ENCODE results near the gene B3GALT6.

GRCh38 chr1:1223321-1223720 lies 8.7 kb upstream of the B3GALT6 start:
- TF ChIP-seq EGR1 (IDR thresholded peaks at IDR 0.05): no peak
- TF ChIP-seq REST (IDR thresholded peaks at IDR 0.05; ENCODE audit: low read depth): no peak
- no peak for TF ChIP-seq USF1 (IDR thresholded peaks at IDR 0.05)
- TF ChIP-seq ZBTB7A (IDR thresholded peaks at IDR 0.05; ENCODE audit: low read depth): no peak
- TF ChIP-seq CREB1 (IDR thresholded peaks at IDR 0.05; ENCODE audit: low read depth): no peak
- TF ChIP-seq MAX (IDR thresholded peaks at IDR 0.05): no peak
- TF ChIP-seq RAD21 (IDR thresholded peaks at IDR 0.05; ENCODE audit: low read depth): no peak
- no peak for TF ChIP-seq YY1 (IDR thresholded peaks at IDR 0.05; ENCODE audit: low read depth)
- no peak for TF ChIP-seq FOXM1 (IDR thresholded peaks at IDR 0.05; ENCODE audit: borderline replicate concordance, low read depth)
